ENCODE results near the gene DNAH17. TPM values are rescaled to one million over a fixed set of nuclear protein-coding genes. Genes with fewer than 3 reads are reported as not detected.

DNAH17 gene
- total and polyA plus RNA-seq, 2 of the 8 experiments (the other 6 are each of a cell fraction or from before 2014, with no cell fraction given), result 0.14 to 0.67 TPM

DNA sequence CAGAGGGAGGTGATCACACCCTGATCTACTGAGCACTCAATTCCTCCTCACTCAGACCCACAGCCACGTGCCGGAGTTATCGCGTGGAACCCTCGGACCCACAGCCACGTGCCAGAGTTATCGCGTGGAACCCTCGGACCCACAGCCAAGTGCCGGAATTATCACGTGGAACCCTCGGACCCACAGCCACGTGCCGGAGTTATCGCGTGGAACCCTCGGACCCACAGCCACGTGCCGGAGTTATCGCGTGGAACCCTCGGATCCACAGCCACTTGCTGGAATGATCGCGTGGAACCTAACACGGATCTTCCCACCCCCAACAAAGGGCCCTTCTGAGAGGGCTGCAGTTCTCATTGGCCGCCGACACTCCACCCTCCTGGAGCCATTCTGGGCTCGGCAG lies 101.0 kb downstream of the DNAH17 start:
- Histone ChIP-seq H2AK5ac (ENCODE audit: low read depth, low read length) (no peak overlapping the region), H2BK20ac (ENCODE audit: low read length) (no peak overlapping the region), H4K20me1 (replicated peaks in 1 of 2; ENCODE audit: control insufficient read depth in 1 of 2, insufficient read depth in 2 of 2, low read length in 2 of 2) (peaks cover 0 to 11% of the 10 kb centered on the region in 2 experiments), H3K4me3 (ENCODE audit: extremely low read depth in 1 of 4, insufficient read depth in 2 of 4, low read depth in 3 of 4, low read length in 4 of 4) (no peak overlapping the region), H3K4me2 (ENCODE audit: insufficient read depth in 1 of 2, low read depth in 2 of 2, low read length in 2 of 2) (no peak overlapping the region), H3K23ac (ENCODE audit: insufficient read length) (no peak overlapping the region), H2AFZ (ENCODE audit: low read length) (no peak overlapping the region), H3K18ac (ENCODE audit: extremely low read depth, low read length) (no peak overlapping the region), H3K56ac (replicated peaks; ENCODE audit: insufficient read length, low read depth, low read length) (no peak overlapping the region), H3K4ac (replicated peaks; ENCODE audit: insufficient read length, low read depth, low read length) (no peak overlapping the region), H3K9ac (replicated peaks in 1 of 4; ENCODE audit: extremely low read depth in 1 of 4, low read depth in 3 of 4, low read length in 3 of 4) (no peak overlapping the region), H3K23me2 (ENCODE audit: low read depth, low read length) (peaks cover 13% of the 10 kb centered on the region), H2BK120ac (replicated peaks; ENCODE audit: low read depth, low read length) (no peak overlapping the region), H4K8ac (ENCODE audit: extremely low read depth, insufficient read depth, low read length) (no peak overlapping the region), H3K79me1 (ENCODE audit: low read depth, low read length) (no peaks in the 10 kb centered on the region), H3K14ac (ENCODE audit: insufficient read length) (no peak overlapping the region), H2BK12ac (ENCODE audit: low read depth, low read length) (no peak overlapping the region), H3K27ac (ENCODE audit: low read depth, low read length) (no peak overlapping the region), H4K5ac (ENCODE audit: insufficient read length, low read depth, low read length) (no peak overlapping the region), H3K9me3 (ENCODE audit: insufficient read depth in 2 of 2, low read depth in 1 of 2, low read length in 1 of 2) (no peaks in the 10 kb centered on the region), H2BK15ac (ENCODE audit: low read length) (no peak overlapping the region), H3K4me1 (replicated peaks in 1 of 4; ENCODE audit: control insufficient read depth in 3 of 4, insufficient read depth in 4 of 4, low read length in 3 of 4) (no peaks in the 10 kb centered on the region), H3K36me3 (ENCODE audit: control insufficient read depth in 2 of 4, insufficient read depth in 4 of 4, low read length in 3 of 4) (no peaks in the 10 kb centered on the region), H3K27me3 (replicated peaks in 1 of 4; ENCODE audit: control insufficient read depth in 3 of 4, extremely low read depth in 1 of 4, insufficient read depth in 3 of 4, low read length in 3 of 4) (no peaks in the 10 kb centered on the region), H3K79me2 (ENCODE audit: control insufficient read depth in 1 of 2, insufficient read depth in 2 of 2, low read length in 2 of 2) (no peaks in the 10 kb centered on the region), H4K91ac (replicated peaks; ENCODE audit: insufficient read length, low read length) (no peak overlapping the region), H2BK5ac (ENCODE audit: low read depth, low read length) (no peak overlapping the region)
- FAIRE-seq, result no peak
- 92% methylated on average over 19 of the region's 28 CpGs; no CpG with 5 or more reads in 1 of the 2 experiments for WGBS, 2 experiments (ENCODE audit: extremely low coverage in 1 of 2, insufficient coverage in 1 of 2, insufficient read length in 1 of 2, insufficient replicate concordance in 2 of 2, low coverage in 1 of 2, low lambda C conversion rate in 2 of 2, missing lambda C conversion rate in 1 of 2)
- ChIA-PET POLR2A (ENCODE audit: partially characterized antibody) (no interaction called here), CTCF (ENCODE audit: partially characterized antibody) (interaction anchor here (1.0 to 1.4 kb wide), 3 partner anchors 30 to 54 kb away, joined by 3 to 5 read pairs (median 3); no protein-coding TSS in a partner anchor)
- no peak for DNase-seq (ENCODE audit: low read depth in 1 of 2, low spot score in 2 of 2)
- TF ChIP-seq SP2 (IDR thresholded peaks at IDR 0.05; ENCODE audit: low read length), result no peak
- no peak for TF ChIP-seq RAD21 (IDR thresholded peaks at IDR 0.05 in 1 of 2, conservative IDR thresholded peaks at IDR 0.05 in 1 of 2; ENCODE audit: low read depth in 2 of 2, low read length in 2 of 2)
- TF ChIP-seq SAP30 (IDR thresholded peaks at IDR 0.05; ENCODE audit: insufficient read depth, insufficient replicate concordance, low read length), result no peak
- TF ChIP-seq NANOG (IDR thresholded peaks at IDR 0.05; ENCODE audit: insufficient read depth, low read depth, low read length, poor library complexity, severe bottlenecking), result no peak
- TF ChIP-seq NRF1 (IDR thresholded peaks at IDR 0.05; ENCODE audit: low read depth, low read length), result no peak
- TF ChIP-seq ZNF274 (IDR thresholded peaks at IDR 0.05; ENCODE audit: borderline replicate concordance, extremely low read depth, low read length), result no peak
- no peak for TF ChIP-seq RNF2 (IDR thresholded peaks at IDR 0.05; ENCODE audit: borderline replicate concordance, low read depth, low read length, missing control alignments, poor library complexity, severe bottlenecking)
- no peak for TF ChIP-seq RBBP5 (IDR thresholded peaks at IDR 0.05; ENCODE audit: borderline replicate concordance, low read depth, low read length)
- no peak for TF ChIP-seq SIX5 (IDR thresholded peaks at IDR 0.05; ENCODE audit: low read depth, low read length)
- TF ChIP-seq PHF8 (conservative IDR thresholded peaks at IDR 0.05; ENCODE audit: low read depth, low read length), result no peak
- TF ChIP-seq, protein P1, sequence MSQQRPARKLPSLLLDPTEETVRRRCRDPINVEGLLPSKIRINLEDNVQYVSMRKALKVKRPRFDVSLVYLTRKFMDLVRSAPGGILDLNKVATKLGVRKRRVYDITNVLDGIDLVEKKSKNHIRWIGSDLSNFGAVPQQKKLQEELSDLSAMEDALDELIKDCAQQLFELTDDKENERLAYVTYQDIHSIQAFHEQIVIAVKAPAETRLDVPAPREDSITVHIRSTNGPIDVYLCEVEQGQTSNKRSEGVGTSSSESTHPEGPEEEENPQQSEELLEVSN (IDR thresholded peaks at IDR 0.05), result no peak
- no peak for TF ChIP-seq CHD1 (IDR thresholded peaks at IDR 0.05; ENCODE audit: low read depth, low read length)
- TF ChIP-seq BRCA1 (IDR thresholded peaks at IDR 0.05; ENCODE audit: low read depth, low read length), result no peak
